MCF 10A (cell line): Measurements from ENCODE around the gene TRIM27. TPM values are rescaled to one million over a fixed set of nuclear protein-coding genes. Genes with fewer than 3 reads are reported as not detected.
"Not testable (repeated sequence)": the region's sequence is repeated elsewhere in the genome, so short reads cannot be mapped to it uniquely, and the experiment has no call there.

Source experiments
- Bru-seq: library from RNA; stranded (reverse); fragments of 400-500 nt; gene quantifications from one replicate; lab custom pipeline; 2021; lab: Mats Ljungman, UMichigan
- BruChase-seq, 2 experiments: library from RNA; stranded (reverse); fragments of 400-500 nt; gene quantifications; one replicate each; lab custom pipeline; 2021; lab: Mats Ljungman, UMichigan
- BruUV-seq: library from RNA; stranded (reverse); fragments of 400-500 nt; replicated peaks from 2 replicates; lab custom pipeline; 2021; lab: Mats Ljungman, UMichigan
- CTCF ChIA-PET: fragments of 300-600 bp; sonication (Branson Sonifier 250); formaldehyde crosslinking; extraction: SDS; loops from one replicate; lab custom pipeline; 2021; ENCODE audit warnings: antibody characterized with exemption, inconsistent platforms; lab: Yijun Ruan, JAX
- POLR2A ChIA-PET: fragments of 300-600, 350-650 bp; sonication (Branson Sonifier 250); formaldehyde crosslinking; extraction: SDS; loops from one replicate; lab custom pipeline; 2020; ENCODE audit warnings: antibody characterized with exemption, inconsistent platforms; lab: Yijun Ruan, JAX
- DNase-seq: peaks from one replicate; pipeline ENCODE4 v3.0.0-alpha.2; 2018; ENCODE audit not compliant: unreplicated experiment
- H3K27ac Mint-ChIP-seq: one replicate; pipeline ENCODE4 v1.8.0; 2022; ENCODE audit warnings: mild to moderate bottlenecking, low read depth, mixed read lengths; ENCODE audit not compliant: unreplicated experiment
- H3K27me3 Mint-ChIP-seq: one replicate; pipeline ENCODE4 v1.8.0; 2022; ENCODE audit warnings: mixed read lengths; ENCODE audit not compliant: insufficient read depth, unreplicated experiment
- H3K36me3 Mint-ChIP-seq: one replicate; pipeline ENCODE4 v1.8.0; 2022; ENCODE audit warnings: mild to moderate bottlenecking, moderate library complexity, mixed read lengths; ENCODE audit not compliant: insufficient read depth, unreplicated experiment
- H3K4me1 Mint-ChIP-seq: one replicate; pipeline ENCODE4 v1.8.0; 2022; ENCODE audit warnings: mixed read lengths; ENCODE audit not compliant: insufficient read depth, unreplicated experiment
- H3K4me3 Mint-ChIP-seq: one replicate; pipeline ENCODE4 v1.8.0; 2022; ENCODE audit warnings: mild to moderate bottlenecking, moderate library complexity, mixed read lengths; ENCODE audit not compliant: unreplicated experiment
- H3K9me3 Mint-ChIP-seq: one replicate; pipeline ENCODE4 v1.8.0; 2022; ENCODE audit warnings: mixed read lengths; ENCODE audit not compliant: unreplicated experiment
- CTCF ChIP-seq: fragments of 200-600 bp; IDR thresholded peaks from one replicate; pipeline ENCODE4 v1.8.0; 2022; ENCODE audit warnings: antibody characterized with exemption, mild to moderate bottlenecking; ENCODE audit not compliant: unreplicated experiment
- intact Hi-C: fragments of 100-400 bp; cut with micrococcal nuclease; formaldehyde crosslinking; loops from 2 replicates; pipeline ENCODE4 v1.14.1; 2022
- long read RNA-seq: library from polyadenylated mRNA; stranded (forward); transcript quantifications from one replicate; pipeline ENCODE4 v2.0.0, GENCODE V29; 2022
- total RNA-seq: library from RNA; stranded (reverse); gene quantifications from 2 replicates; pipeline ENCODE4 v1.2.3, GENCODE V29; 2022

The TRIM27 gene
- total RNA-seq: 68.8 and 68.9 TPM in 2 replicates
- percentile 91 among the genes with signal in this experiment for Bru-seq, nascent RNA
- percentile 82 among the genes with signal in this experiment for BruChase-seq, experiment 1, labeled RNA remaining after a 6-hour chase
- BruChase-seq, experiment 2, labeled RNA remaining after a 2-hour chase: percentile 95 among the genes with signal in this experiment
- long read RNA-seq, full-length matches to known transcripts: 127 of 161 reads
- long read RNA-seq, partial matches to known transcripts: 6 of 161 reads
- long read RNA-seq, other reads (novel, unspliced or antisense): 28 of 161 reads

- H3K4me3 Mint-ChIP-seq: peak within 1 kb of the TSS; percentile 93
- no TSS peak for BruUV-seq
- intact Hi-C loops: loop anchor here (1.0 to 5.0 kb wide), 3 partner anchors 58 to 93 kb away; no protein-coding TSS in a partner anchor
- CTCF ChIA-PET: interaction anchor here (0.6 to 2.1 kb wide), 6 partner anchors 9 to 388 kb away, joined by 3 to 10 read pairs (median 4); no protein-coding TSS in a partner anchor
- POLR2A ChIA-PET: interaction anchor here (0.5 to 4.5 kb wide), 43 partner anchors 13 to 1169 kb away, joined by 3 to 166 read pairs (median 4); partner anchors contain the start of gene ZNF311
- no peak for TF ChIP-seq CTCF
- no peaks in the 10 kb centered on the region for H3K27me3 Mint-ChIP-seq
- H3K9me3 Mint-ChIP-seq: no peaks in the 10 kb centered on the region
- peaks cover 40% of the 10 kb centered on the region for H3K36me3 Mint-ChIP-seq
- peak within 1 kb of the TSS; percentile 88 for H3K27ac Mint-ChIP-seq
- peaks cover 19% of the 10 kb centered on the region for H3K4me1 Mint-ChIP-seq
- peak; percentile 92 for DNase-seq
Observed at GRCh38 chr6:28923318-28924102, at the start of gene TRIM27. Gene TRIM27, minus strand, starts transcription at chr6:28923985. Its CDS starts 353 bp downstream, at chr6:28923632.

GRCh38 chr6:28970056-28970455, 46.3 kb upstream of the TRIM27 start:
- BruUV-seq, H3K27ac Mint-ChIP-seq, H3K27me3 Mint-ChIP-seq, H3K4me1 Mint-ChIP-seq, H3K4me3 Mint-ChIP-seq, intact Hi-C loops, POLR2A ChIA-PET, H3K9me3 Mint-ChIP-seq, H3K36me3 Mint-ChIP-seq, DNase-seq: not testable (repeated sequence)
- CTCF ChIA-PET: interaction anchor here (0.6 to 1.2 kb wide), 3 partner anchors 12 to 1274 kb away, joined by 3 read pairs; no protein-coding TSS in a partner anchor

GRCh38 chr6:28969129-28969528, 45.3 kb upstream of the TRIM27 start:
- DNase-seq: no peak
- CTCF ChIA-PET: interaction anchor here (0.6 kb wide), 1 partner anchor 47 kb away, joined by 3 read pairs; no protein-coding TSS in a partner anchor
- no TSS peak for BruUV-seq
- TF ChIP-seq CTCF: no peak
- no peaks in the 10 kb centered on the region for H3K4me1 Mint-ChIP-seq
- POLR2A ChIA-PET: no interaction called here
- peaks cover 2% of the 10 kb centered on the region for H3K36me3 Mint-ChIP-seq
- no peaks in the 10 kb centered on the region for H3K27me3 Mint-ChIP-seq
- peaks cover 7% of the 10 kb centered on the region for H3K9me3 Mint-ChIP-seq
- no peak overlapping the region for H3K4me3 Mint-ChIP-seq
- no peak overlapping the region for H3K27ac Mint-ChIP-seq
- intact Hi-C loops: no loop called here

- H3K4me1 Mint-ChIP-seq: no peaks in the 10 kb centered on the region
- ChIA-PET POLR2A (no interaction called here), CTCF (no interaction called here)
- no peaks in the 10 kb centered on the region for H3K36me3 Mint-ChIP-seq
- H3K27me3 Mint-ChIP-seq: no peaks in the 10 kb centered on the region
- no peak overlapping the region for H3K27ac Mint-ChIP-seq
- intact Hi-C loops: no loop called here
- no peak for TF ChIP-seq CTCF
- no peak for DNase-seq
- no TSS peak for BruUV-seq
- no peak overlapping the region for H3K4me3 Mint-ChIP-seq
- peaks cover 7% of the 10 kb centered on the region for H3K9me3 Mint-ChIP-seq
Observed at GRCh38 chr6:28968476-28968875, 44.7 kb upstream of the TRIM27 start.
